Natural killer cell treated with Interleukin-12 subunit alpha and Interleukin-12 subunit beta and Interleukin-15 and Interleukin-18, amount 100 ng/mL, for 72 hours (primary cell): ENCODE results near the gene KISS1R. TPM values are rescaled to one million over a fixed set of nuclear protein-coding genes. Genes with fewer than 3 reads are reported as not detected.

Source experiments
- ATAC-seq, 2 donors: fragments of 150-1000 bp; cut with Tn5 transposase in 1 of 2; sonication (Bioruptor Pico), chemical (Tn5 transposase) in 1 of 2; 2 replicates each; pipeline ENCODE4 v1.10.0; 2021
- DNase-seq: peaks from one replicate; pipeline ENCODE4 v3.0.0; 2022; ENCODE audit warnings: low spot score
- H3K27ac Mint-ChIP-seq, 2 donors: 1 replicate in 1 of 2; 2 replicates in 1 of 2; pipeline ENCODE4 v1.8.0; 2022; ENCODE audit warnings: mixed read lengths in 2 of 2, mild to moderate bottlenecking in 1 of 2, moderate library complexity in 1 of 2
- H3K27me3 Mint-ChIP-seq, 2 donors: 1 replicate in 1 of 2; 2 replicates in 1 of 2; pipeline ENCODE4 v1.8.0; 2022; ENCODE audit warnings: mixed read lengths in 2 of 2
- H3K36me3 Mint-ChIP-seq: one replicate; pipeline ENCODE4 v1.8.0; 2022; ENCODE audit warnings: mixed read lengths
- H3K4me1 Mint-ChIP-seq, 2 donors: 1 replicate in 1 of 2; 2 replicates in 1 of 2; pipeline ENCODE4 v1.8.0; 2022; ENCODE audit warnings: low read depth in 2 of 2, mixed read lengths in 2 of 2, mild to moderate bottlenecking in 1 of 2
- H3K4me3 Mint-ChIP-seq: one replicate; pipeline ENCODE4 v1.8.0; 2022; ENCODE audit warnings: mixed read lengths
- H3K9me3 Mint-ChIP-seq: 2 replicates; pipeline ENCODE4 v1.8.0; 2022; ENCODE audit warnings: mixed read lengths
- total RNA-seq, 2 donors: library from RNA; stranded (reverse); gene quantifications; one replicate each; pipeline ENCODE4 v1.2.3, GENCODE V29; 2022

Gene KISS1R
- total RNA-seq, 2 donors from 2014 or later: 1.1 TPM; not detected in 1

- H3K4me3 Mint-ChIP-seq: no peak overlapping the region
- H3K27ac Mint-ChIP-seq: no peak overlapping the region
- H3K4me1 Mint-ChIP-seq: peaks cover 0 to under 1% of the 10 kb centered on the region in 2 donors
- peak in 1 of 2 donors; percentile 44 for ATAC-seq
- H3K27me3 Mint-ChIP-seq: no peaks in the 10 kb centered on the region
- H3K9me3 Mint-ChIP-seq: no peaks in the 10 kb centered on the region
- no peak for DNase-seq
- H3K36me3 Mint-ChIP-seq: no peaks in the 10 kb centered on the region
Observed at GRCh38 chr19:947707-948539, 30.8 kb downstream of the KISS1R start.

- no peaks in the 10 kb centered on the region for H3K36me3 Mint-ChIP-seq
- H3K4me3 Mint-ChIP-seq: no peak overlapping the region
- no peak for ATAC-seq
Observed at GRCh38 chr19:948842-949496, 31.8 kb downstream of the KISS1R start.

GRCh38 chr19:950352-951066 is 33.4 kb downstream of the KISS1R start:
- Mint-ChIP-seq H3K27ac (no peak overlapping the region), H3K27me3 (no peaks in the 10 kb centered on the region), H3K4me1 (peaks cover 0 to 6% of the 10 kb centered on the region in 2 donors), H3K9me3 (no peaks in the 10 kb centered on the region), H3K4me3 (no peak overlapping the region), H3K36me3 (no peaks in the 10 kb centered on the region)
- ATAC-seq (no peak), DNase-seq (no peak)

More at GRCh38 chr19:948842-949496, 31.8 kb downstream of the KISS1R start:
- no peak for DNase-seq
- Mint-ChIP-seq H3K27me3 (no peaks in the 10 kb centered on the region), H3K9me3 (no peaks in the 10 kb centered on the region), H3K4me1 (peaks cover 0 to 6% of the 10 kb centered on the region in 2 donors), H3K27ac (no peak overlapping the region)

- H3K4me1 Mint-ChIP-seq: peaks cover 0 to 6% of the 10 kb centered on the region in 2 donors
- H3K27ac Mint-ChIP-seq: no peak overlapping the region
- no peak for DNase-seq
- no peak for ATAC-seq
- no peaks in the 10 kb centered on the region for H3K36me3 Mint-ChIP-seq
- no peaks in the 10 kb centered on the region for H3K9me3 Mint-ChIP-seq
- H3K4me3 Mint-ChIP-seq: no peak overlapping the region
- no peaks in the 10 kb centered on the region for H3K27me3 Mint-ChIP-seq
Observed at GRCh38 chr19:952049-952679, 35.0 kb downstream of the KISS1R start.

GRCh38 chr19:952680-953444 is 35.7 kb downstream of the KISS1R start:
- Mint-ChIP-seq H3K4me3 (peak overlapping the region; percentile 22), H3K27me3 (no peaks in the 10 kb centered on the region), H3K36me3 (no peaks in the 10 kb centered on the region), H3K27ac (no peak overlapping the region), H3K9me3 (no peaks in the 10 kb centered on the region), H3K4me1 (peaks cover 0 to 6% of the 10 kb centered on the region in 2 donors)
- ATAC-seq: no peak
- no peak for DNase-seq

GRCh38 chr19:953445-954271 is 36.5 kb downstream of the KISS1R start:
- no peaks in the 10 kb centered on the region for H3K27me3 Mint-ChIP-seq
- no peak overlapping the region for H3K27ac Mint-ChIP-seq
- peaks cover 0 to 6% of the 10 kb centered on the region in 2 donors for H3K4me1 Mint-ChIP-seq
- H3K9me3 Mint-ChIP-seq: no peaks in the 10 kb centered on the region
- no peak overlapping the region for H3K4me3 Mint-ChIP-seq
- no peaks in the 10 kb centered on the region for H3K36me3 Mint-ChIP-seq
- ATAC-seq (no peak), DNase-seq (no peak)

- Mint-ChIP-seq H3K36me3 (no peaks in the 10 kb centered on the region), H3K4me1 (peaks cover 0 to 9% of the 10 kb centered on the region in 2 donors), H3K27me3 (no peaks in the 10 kb centered on the region), H3K4me3 (no peak overlapping the region), H3K27ac (no peak overlapping the region), H3K9me3 (no peaks in the 10 kb centered on the region)
- no peak for ATAC-seq
- no peak for DNase-seq
Observed at GRCh38 chr19:954272-954671, 37.1 kb downstream of the KISS1R start.

GRCh38 chr19:954672-955494 is 37.8 kb downstream of the KISS1R start:
- no peaks in the 10 kb centered on the region for H3K27me3 Mint-ChIP-seq
- H3K9me3 Mint-ChIP-seq: no peaks in the 10 kb centered on the region
- DNase-seq: no peak
- H3K4me1 Mint-ChIP-seq: peaks cover 0 to 9% of the 10 kb centered on the region in 2 donors
- no peak overlapping the region for H3K4me3 Mint-ChIP-seq
- H3K27ac Mint-ChIP-seq: no peak overlapping the region
- no peak for ATAC-seq
- no peaks in the 10 kb centered on the region for H3K36me3 Mint-ChIP-seq

GRCh38 chr19:955803-956765 is 39.0 kb downstream of the KISS1R start:
- H3K4me3 Mint-ChIP-seq: no peak overlapping the region
- H3K4me1 Mint-ChIP-seq: peaks cover 0 to 9% of the 10 kb centered on the region in 2 donors
- H3K27me3 Mint-ChIP-seq: no peaks in the 10 kb centered on the region
- no peaks in the 10 kb centered on the region for H3K36me3 Mint-ChIP-seq
- no peak overlapping the region for H3K27ac Mint-ChIP-seq
- DNase-seq (peak; percentile 52), ATAC-seq (no peak)
- H3K9me3 Mint-ChIP-seq: no peaks in the 10 kb centered on the region

GRCh38 chr19:956766-957440 is 39.8 kb downstream of the KISS1R start:
- H3K36me3 Mint-ChIP-seq: no peaks in the 10 kb centered on the region
- no peaks in the 10 kb centered on the region for H3K27me3 Mint-ChIP-seq
- no peak overlapping the region for H3K27ac Mint-ChIP-seq
- H3K4me1 Mint-ChIP-seq: peaks cover 0 to 9% of the 10 kb centered on the region in 2 donors
- ATAC-seq: no peak
- DNase-seq: peak; percentile 32
- H3K9me3 Mint-ChIP-seq: no peaks in the 10 kb centered on the region
- no peak overlapping the region for H3K4me3 Mint-ChIP-seq
